TTC549 (cell line): ENCODE results near the gene NUP214.
"Not testable (repeated sequence)": the region's sequence is repeated elsewhere in the genome, so short reads cannot be mapped to it uniquely, and the experiment has no call there.

ENCODE experiments used
- FAIRE-seq: peaks from 2 replicates; lab custom pipeline; 2012; peaks lifted over from hg19 to GRCh38; lab: Jason Lieb, UNC

NUP214 gene

DNA sequence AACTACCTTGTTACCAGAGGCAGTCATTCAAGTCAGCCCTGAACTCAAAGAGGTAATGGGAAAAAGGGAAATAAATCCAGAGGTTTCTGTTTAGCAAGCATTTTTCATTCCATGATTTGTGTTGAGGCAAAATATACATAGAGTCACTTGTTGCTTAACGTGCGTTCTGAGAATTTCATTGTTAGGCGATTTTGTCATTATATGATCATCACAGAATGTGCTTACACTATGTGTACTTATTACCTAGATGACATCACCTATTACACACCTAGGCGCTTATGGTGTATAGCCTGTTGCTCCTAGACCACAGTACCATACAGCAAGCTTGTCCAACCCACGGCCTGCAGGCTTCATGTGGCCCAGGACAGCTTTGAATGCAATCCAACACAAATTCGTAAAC is 36.2 kb downstream of the NUP214 start:
- no peak for FAIRE-seq

DNA sequence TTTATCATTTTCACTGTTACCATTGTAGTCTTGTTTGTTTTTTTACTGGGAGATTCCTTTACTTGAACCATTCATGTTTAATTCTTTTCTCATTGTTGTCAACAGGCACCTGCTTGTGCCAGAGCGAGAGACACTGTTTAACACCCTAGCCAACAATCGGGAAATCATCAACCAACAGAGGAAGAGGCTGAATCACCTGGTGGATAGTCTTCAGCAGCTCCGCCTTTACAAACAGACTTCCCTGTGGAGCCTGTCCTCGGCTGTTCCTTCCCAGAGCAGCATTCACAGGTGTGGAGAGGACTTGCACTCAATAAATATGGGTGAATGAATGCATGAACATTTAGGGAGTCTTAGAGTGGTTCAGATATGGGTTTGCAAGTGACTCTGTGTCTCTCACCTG is 37.5 kb downstream of the NUP214 start:
- no peak for FAIRE-seq

- FAIRE-seq: no peak
Observed at GRCh38 chr9:131165523-131165922, 40.1 kb downstream of the NUP214 start.

- no peak for FAIRE-seq
Observed at GRCh38 chr9:131167146-131167692, 41.8 kb downstream of the NUP214 start.

- no peak for FAIRE-seq
Observed at GRCh38 chr9:131167936-131168335, 42.5 kb downstream of the NUP214 start.

DNA sequence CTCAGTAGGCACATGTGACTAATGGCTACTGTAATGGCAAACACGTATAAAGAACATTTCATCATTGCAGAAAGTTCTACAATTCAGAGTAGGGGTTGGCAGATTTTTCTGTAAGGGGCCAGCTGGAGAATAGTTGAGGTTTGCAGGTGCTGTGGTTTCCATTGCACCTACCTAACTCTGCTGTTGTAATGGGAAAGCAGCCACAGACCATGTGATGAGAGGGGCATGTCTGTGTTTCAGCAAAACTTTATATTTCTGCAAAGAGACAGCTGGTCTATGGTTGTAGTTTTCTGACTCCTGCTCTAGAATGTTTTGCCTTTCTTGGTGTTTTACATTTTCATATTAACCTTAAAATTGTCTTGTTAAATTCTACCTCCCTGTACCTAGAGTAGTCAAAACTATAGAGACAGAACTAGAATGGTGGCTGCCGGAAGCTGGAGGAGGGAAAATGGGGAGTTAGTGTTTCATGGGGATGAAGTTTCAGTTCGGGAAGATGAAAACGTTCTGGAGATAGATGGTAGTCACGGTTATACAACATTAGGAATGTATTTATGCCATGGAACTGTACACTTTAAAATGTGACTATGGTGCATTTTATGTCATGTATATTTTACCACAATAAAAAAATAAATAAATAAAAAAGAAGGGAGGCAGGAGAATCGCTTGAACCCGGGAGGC is 44.3 kb downstream of the NUP214 start:
- FAIRE-seq: no peak

GRCh38 chr9:131173995-131174394 is 48.6 kb downstream of the NUP214 start:
- FAIRE-seq: no peak

DNA sequence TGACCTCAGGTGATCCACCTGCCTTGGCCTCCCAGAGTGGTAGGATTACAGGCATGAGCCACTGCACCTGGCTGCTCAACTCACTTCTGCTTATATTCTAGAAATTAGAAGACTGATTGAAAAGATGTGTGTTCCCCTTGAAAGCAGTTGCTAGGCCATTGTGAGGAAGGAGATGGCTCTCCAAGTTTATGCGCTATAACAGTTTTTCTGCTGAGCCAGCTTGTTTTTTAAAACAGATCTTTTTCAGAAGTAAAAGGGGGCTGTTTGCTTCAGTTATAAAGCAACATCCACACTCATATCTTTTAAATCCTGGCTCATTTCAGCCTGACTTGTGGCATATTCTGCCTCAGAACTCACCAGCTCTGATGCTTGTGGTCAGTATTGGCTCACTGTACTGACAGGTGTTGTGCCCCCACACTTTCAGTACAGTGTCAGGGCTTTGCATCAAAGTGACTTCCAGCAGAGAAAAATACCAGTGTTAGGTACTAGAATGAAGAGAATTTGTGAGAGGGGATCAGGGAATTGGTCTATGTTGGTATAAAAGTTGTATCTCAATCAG is 49.4 kb downstream of the NUP214 start:
- FAIRE-seq: no peak

- FAIRE-seq: no peak
Observed at GRCh38 chr9:131177898-131178297, 52.5 kb downstream of the NUP214 start.

GRCh38 chr9:131178382-131178781 is 53.0 kb downstream of the NUP214 start:
- FAIRE-seq: no peak

- FAIRE-seq: no peak
Observed at GRCh38 chr9:131178926-131179325, 53.5 kb downstream of the NUP214 start.

GRCh38 chr9:131179561-131180219 is 54.3 kb downstream of the NUP214 start:
- no peak for FAIRE-seq

DNA sequence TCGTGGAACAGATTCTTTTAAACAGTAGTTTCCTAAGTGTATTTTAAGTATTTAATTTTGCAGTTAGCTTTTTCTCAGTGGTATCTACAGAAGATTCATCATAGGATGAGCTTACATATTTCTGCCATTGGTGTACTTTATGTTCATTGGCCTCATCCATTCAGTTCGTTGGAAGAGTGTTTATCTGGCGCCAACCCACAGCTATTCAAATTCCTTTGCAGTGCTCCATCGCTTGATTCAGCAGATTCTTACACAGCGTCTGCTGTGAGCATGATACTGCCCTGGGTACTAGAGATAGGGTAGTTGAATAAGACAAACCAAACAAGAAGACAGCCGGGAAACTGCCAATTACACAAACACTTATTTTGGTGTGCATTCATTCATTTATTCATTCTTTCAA is 55.1 kb downstream of the NUP214 start:
- FAIRE-seq: no peak

- no peak for FAIRE-seq
Observed at GRCh38 chr9:131181091-131181681, 55.8 kb downstream of the NUP214 start.

- no peak for FAIRE-seq
Observed at GRCh38 chr9:131185924-131186323, 60.5 kb downstream of the NUP214 start.

DNA sequence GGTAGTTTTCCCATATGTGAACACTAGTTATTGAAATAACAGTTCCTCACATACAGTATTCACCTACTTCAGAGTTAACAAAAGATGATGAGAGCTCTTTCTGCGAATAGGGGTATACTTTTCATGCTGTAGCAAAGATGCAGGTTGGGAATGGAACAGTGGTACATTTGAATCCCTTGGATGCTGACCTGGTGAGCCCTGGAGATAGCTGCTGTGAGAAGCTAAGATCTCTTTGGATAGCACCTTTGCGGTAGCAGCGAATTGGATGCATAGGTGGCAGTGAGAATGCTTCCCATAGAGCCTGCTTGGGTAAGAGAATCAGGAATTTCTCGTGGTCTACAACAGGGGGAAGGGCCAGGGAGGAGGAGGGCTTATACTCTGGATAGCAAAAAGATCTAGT is 61.2 kb downstream of the NUP214 start:
- FAIRE-seq: no peak

DNA sequence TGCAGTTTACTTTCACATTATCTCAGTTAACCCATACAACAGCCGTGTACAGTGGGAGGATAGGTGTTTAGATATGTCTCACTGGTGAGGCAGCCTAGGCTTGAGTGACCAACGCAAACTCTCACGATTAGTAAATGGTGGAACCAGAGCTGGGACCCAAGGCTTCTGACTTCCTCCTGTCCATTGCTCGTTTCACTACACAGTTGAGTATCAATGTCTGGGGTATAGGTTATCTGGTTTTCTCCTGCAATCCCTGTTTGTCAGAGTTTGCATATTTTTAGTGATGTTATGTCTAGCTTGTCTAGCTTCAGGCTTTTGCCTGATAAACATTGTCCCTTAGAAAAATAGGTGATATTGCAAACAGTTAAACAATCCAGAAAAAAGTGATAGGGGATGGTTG is 62.6 kb downstream of the NUP214 start:
- FAIRE-seq: no peak

DNA sequence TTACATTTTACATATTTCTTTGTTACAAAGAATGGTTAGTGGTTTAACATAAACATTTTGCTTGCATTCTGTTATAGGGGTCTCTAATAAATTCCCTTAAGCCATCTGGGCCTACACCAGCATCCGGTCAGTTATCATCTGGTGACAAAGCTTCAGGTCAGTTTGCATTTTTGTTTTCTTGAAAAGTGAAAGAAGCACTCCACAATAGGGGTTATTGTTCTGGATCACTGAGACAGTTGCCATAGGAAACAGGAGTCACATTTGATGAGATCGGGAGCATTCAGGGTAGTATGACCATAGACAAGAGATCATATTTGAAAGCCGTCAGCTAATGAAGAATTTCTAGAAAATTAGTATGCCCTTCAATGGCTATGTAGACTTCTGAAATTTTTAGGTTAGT is 63.6 kb downstream of the NUP214 start:
- no peak for FAIRE-seq

DNA sequence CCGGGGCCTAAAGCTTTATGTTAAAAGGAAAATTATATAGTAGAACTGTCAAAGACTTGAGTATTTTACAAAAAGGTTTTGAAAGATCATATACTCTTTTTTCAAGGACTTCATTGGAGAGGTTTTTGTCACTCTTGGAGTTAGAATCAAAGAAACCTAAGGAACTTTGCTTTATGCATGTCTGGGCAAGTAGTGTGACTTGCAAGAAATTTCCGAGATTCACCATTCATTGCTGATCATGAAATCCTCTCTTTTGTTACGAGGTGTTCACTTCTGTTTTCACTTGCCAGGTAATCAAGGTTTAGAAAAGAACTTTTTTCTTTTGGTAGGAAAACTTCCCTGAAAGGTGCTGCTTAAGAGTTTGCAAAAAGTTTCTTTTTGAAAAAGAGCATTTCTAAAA is 64.8 kb downstream of the NUP214 start:
- FAIRE-seq: no peak

GRCh38 chr9:131191032-131191431 is 65.6 kb downstream of the NUP214 start:
- not testable (repeated sequence) for FAIRE-seq

DNA sequence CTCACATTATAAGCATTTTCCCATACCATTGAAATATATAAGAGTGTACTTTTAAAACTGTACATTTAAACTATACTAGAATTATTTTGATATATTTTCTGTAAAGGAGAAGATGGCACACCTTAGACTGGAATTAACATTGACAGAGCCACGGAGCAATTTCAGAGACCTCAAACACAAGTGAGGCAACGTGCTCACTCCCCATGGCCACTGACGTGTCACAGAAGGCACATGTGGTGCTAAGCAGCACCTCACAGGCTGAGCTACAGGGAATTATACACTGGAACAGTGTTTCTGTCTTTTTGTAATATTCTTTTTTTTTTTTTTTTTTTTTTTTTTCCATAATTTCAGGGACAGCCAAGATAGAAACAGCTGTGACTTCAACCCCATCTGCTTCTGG is 66.5 kb downstream of the NUP214 start:
- FAIRE-seq: no peak

GRCh38 chr9:131193051-131193450 is 67.7 kb downstream of the NUP214 start:
- no peak for FAIRE-seq

DNA sequence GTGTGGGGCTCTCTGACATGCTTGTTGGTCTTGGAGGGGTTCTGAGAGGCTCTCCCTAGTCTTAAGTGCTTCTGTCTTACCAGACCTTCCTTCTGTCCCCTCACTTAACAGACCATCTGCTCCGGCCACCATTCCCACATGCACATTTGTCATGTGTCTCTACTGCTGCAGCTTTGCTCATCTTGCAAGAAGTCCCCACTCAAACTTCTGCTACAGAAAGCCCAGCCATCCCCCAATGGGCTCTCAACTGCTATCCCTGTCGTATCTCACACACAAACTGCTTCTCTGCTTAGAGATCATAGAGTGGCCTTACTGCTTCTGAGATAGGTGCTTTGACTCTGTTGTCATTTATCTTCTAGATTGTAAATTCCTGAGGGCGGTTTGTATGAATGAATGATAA is 69.4 kb downstream of the NUP214 start:
- no peak for FAIRE-seq
